Measurements from ENCODE around the gene SERGEF.

SERGEF gene

DNA sequence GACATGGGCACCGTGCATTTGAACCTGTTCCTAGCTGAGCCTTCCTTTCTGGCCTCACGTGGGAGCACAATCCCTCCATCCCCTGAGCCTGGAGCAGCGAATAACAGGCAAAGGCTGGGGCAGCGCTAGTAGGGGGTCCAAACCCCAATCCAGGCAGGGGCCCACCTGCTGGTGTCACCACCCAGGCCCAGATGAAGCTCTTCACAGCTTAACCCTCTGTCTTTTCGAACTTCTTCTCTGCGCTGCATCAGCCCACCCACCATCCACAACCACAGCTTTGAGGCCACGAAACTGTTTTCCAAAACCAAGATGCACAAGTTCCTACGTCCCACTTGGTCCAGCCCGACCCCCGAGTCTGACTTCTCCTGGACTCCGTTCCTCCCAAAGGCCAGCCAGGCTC, 266.8 kb downstream of the SERGEF start:
- no peak for FAIRE-seq

DNA sequence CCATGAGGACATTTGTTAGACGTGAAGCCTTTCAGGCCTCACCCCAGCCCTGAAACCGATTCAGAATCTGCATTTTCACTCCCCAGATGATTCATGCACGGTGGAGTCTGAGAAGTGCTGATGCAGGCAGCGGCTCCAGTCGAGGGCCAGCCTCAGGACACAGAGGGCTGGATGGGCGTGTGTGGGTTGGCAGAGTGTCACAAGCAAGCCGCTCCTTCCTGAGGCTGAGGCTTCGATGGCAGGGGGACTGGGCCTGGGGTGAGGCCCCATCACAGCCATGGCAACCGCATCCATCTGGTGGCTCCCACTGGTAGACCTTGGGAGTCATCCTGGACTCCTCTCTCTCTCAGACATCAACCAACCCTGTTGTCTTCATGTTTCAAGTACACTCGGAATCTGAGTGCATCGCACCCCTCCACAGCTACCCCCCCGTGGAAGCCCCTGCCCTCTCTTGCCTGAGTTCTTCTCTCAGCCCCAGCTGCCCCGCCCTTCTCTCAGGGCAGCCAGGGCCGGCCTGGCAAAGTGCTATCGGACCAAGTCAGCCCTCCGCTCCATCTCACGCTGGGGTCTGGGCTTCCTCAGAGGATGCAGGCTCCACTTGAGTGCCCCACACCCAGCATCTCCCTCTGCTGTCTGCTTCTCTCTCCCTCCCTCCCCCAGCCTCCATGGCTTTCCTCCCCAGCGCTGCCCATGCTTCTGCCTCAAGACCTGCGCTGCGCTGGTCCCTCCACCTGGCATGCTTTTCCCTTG, 267.6 kb downstream of the SERGEF start:
- no peak for FAIRE-seq

DNA sequence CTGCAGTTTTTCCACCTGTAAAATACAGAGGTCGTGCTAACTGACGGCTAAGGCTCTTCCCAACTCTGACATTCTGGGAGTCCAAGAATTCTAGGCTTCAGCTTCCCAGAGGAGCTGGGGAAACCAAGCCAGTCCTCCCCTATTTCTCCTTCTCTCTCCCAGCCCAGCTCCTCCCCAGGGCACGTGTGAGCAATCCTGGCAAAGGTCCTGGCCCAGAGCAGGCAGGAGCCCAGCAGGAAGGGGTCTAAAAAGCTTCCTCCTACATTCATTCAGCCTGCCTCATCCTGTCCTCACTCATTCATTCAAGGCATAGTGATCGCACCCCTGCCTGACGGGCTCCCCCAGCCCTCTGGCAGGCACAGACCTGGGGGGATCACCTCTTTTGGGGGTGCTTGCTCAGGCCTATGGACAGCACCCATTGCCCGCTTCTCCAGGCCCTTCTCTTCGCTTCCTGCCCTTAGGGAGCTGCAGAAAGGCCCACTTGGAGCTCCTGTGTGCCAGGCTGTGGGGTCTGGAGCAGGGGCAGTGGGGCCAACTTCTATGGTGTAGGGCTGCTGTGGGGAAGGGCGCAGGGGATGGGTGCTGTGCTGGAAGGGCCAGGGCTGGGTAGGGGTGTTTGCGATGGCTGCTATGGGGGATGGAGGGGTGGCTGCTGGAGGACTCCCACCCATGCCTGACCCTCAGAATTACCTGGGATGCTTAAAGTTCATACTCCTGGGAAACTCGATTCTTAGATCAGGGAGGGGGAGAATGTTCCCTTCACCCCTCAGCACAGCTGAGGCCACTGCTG, 268.5 kb downstream of the SERGEF start:
- FAIRE-seq = no peak

DNA sequence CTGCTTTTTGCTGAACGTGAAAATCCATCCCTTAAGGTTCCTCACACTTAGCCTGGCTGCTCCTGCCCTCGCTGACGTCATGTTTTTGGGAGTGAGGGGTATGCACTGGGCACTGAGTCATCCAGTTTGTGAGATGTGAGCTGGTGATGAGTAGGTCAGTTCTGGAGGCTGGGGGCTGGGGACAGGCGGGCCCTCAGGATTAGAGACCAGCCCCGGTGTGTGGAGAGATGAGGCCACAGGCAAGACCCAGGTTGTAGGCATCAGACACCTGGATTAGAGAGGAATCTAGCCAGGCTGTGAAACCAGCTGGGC, 269.1 kb downstream of the SERGEF start:
- FAIRE-seq = no peak

DNA sequence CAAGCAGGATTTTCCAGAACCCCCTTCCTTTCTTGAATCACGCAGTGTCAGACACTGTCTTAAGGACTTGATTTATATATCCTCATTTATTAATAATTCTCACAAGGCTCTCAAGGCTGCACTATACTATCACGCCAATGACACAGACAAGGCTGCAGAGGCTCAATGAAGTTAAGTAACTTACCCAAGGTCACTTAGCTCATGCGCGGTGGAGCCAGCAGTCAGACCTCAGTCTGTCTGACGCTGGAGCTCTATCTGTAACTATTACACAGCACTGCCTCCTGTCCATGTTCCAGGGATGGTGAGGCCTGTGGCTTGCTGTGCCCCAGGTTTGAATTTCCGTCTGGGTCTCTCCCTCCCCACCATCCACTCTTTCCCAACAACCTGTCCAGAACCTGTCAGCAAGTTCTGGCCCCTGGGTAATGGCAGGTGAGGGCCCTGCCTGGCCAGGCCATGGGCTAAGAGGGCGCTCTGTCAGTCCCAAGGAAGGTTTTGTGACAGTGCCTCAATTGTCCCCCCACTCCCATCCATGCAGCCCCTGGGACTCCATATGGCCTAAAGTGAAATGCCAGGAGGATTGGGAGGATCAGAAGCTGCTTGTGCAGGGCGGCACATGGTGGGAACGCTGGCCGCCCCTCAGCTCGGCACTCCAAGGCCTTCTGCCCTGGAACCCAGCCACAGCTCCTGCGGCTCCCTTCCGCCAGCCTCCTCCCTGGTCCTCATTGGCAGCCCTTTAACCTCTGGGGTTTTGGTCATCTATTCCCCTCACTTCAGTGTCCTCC, 269.6 kb downstream of the SERGEF start:
- FAIRE-seq = no peak

DNA sequence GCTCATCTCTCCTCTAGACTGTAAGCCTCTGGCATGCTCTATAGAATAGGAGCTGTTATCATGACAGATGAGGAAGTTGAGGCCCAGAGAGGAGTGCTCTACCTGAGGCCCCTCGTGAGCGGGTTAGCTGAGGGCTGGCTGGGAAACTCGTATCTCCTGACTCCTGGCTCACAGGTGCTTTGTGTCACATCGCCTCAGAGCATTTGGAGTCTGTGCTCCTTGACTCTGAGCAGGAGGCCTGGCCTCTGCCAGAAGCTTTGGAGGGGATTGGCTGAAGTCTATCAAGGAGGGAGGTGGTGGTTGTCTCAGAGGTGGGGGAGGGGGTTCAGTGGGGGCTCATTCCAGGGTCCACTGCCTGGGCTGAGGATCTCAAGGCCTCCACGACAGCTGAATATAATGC, 270.8 kb downstream of the SERGEF start:
- no peak for FAIRE-seq

DNA sequence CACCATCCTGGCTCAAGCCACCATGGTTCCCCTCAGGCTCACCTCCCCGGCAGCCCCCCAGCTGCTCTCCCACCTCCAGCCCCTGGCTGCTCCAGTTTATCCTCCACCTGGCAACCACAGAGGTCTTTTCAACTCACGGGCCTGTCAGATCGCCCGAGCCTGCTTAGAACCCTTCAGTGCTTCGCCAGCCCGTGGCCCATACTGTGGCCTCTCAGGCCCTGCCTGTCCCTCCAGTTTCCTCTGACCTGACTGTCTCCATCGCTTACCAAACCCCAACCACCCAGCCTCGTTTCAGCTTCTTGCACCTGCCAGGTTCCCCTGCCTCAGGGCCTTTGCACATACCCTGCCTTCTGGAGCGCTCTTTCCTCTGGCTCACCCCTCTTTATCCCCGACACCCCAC, 271.4 kb downstream of the SERGEF start:
- no peak for FAIRE-seq

DNA sequence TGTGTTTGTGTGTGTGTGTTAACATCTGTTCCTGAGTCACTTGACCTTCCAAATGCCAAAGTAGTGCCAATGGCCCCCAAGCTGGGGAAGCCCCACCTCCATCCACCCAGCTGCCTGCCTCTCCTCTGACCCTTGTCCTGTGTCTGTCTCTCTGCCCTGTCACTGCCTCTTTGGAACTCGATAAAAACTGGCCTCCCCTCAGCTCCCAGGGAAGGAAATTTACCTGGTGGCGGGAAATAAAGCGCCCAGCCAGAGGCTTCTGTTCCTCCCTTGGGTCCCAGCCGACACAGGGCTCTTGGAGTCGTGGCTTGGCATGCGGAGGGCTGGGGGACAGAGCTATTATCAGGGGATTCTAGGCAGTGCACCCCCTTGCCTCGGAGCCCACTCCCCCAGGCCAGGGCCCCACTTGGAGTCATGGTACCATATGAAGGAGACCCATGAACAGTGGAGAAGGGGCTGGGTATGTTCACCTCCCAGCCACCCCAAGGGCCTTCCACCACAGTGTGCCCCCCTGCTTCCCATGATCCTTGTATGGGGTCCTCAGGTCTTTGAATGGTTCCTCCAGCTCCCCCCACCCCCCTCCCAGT, 272.1 kb downstream of the SERGEF start:
- no peak for FAIRE-seq

DNA sequence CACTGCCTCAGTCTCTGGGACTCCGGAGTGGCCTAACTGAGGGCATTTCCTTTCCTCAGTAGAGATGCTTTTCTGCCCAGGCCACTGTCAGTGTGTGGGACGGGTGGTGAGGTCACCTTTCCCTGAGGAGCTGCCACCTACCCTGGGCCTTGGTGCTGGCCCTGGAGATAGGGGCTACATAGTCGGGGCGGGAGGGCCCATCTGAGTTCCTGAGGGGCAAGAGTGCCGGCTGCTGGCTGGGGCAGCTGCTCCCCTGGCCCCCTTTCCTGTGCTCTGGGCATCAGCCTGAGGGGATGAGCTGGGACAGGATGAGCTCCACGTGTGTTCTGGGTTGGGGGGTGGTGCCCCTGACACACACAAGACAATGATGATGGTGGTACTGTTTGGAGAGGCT, 272.9 kb downstream of the SERGEF start:
- no peak for FAIRE-seq

DNA sequence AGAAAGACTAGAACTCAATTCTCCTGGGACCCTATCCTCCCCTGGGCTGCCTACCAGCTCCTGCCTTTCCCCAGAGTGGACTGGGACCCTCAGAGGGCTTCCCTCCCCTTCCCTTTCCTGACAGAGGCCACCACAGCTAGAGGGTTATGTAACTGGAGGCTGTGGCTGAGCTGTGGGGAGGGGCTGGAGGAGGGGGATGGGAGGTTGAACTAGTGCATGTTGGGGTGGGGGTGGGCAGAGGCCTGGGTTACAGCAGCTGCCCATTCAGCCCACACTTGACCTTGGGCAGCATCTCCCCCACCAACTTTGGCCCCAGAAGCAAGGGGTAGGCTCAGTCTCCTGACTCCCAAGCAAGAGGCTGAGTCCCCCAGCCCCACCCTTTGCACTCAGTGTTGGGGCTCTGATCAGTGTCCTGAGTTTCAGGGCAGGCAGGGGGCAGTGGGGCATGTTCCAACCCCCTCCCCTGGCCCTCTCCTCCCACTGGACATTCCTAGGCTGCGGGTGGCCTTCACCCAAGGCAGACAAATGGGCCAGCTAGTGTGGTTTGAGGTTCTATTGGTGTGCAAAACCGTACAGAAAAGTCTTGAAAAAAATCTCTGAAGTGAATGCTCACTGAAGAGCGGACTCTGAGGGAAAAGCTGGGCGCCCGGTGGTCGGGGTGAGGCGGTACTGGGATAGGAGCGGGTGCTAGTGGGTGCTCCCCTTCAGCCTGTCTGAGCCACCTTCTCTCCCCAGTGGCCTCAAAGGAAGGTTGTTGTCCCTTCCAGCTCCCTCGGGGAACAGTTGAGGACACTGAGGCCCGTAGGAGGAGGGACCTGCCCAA, 274.5 kb downstream of the SERGEF start:
- FAIRE-seq = no peak

Measured in endometrium (tissue), 2 donors.